GM12864 (cell line): ENCODE data around the gene PNMA1.

Experiments
- DNase-seq: peaks from one replicate; pipeline ENCODE4 v3.0.0-alpha.2; 2011; ENCODE audit warnings: low read depth
- H3K4me3 ChIP-seq: 2 replicates; pipeline ENCODE4 v1.5.1; 2011; ENCODE audit warnings: mild to moderate bottlenecking, low read depth, low read length, control low read depth
- CTCF ChIP-seq: IDR thresholded peaks from 2 replicates; pipeline ENCODE4 v1.5.1; 2011; ENCODE audit warnings: low read depth, mild to moderate bottlenecking, moderate library complexity, low read length, control low read depth, inconsistent platforms; ENCODE audit errors: missing control alignments

Gene PNMA1

DNA sequence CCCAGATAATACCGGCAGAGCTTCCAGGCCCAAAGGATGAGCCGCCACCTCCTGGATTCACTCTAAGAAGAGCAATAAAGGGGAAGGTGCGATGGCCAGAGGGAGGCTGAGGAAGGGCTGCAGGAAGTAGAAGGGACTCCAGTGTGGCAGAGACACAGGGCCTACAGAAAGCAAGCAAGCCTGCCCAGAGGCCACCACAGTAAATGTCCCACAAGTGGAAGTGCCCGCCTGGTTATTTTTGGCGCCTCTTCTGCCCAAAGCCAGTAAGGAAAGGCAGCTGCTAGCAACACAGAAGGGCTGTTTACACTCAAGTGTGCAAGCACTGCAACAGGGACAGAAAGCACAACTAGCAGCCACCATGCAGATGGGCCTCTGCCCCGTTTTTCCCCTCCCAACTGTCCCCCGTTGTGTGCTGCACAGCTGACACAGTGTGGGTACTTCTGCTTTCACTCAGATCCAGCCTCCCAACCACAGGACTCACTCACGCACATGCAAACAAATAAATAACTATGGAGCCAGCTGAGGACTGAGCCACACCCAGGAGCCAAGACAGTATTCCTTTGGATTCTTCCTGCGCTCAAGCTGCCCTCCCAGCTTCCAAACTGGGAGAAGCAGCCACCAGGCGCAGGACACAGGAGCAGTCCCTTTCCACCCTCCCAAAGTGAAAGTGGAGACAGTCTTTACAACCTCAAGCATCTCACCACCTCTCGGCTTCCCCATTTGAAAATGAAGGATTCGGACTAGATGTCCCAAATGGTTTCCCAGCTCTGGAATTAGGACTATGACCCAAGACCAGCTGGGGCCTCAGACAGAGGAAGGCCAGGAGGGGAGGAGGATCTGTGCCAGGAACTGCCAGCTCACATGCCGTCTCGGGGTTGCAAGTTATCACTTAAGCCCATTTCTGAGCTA is 40.0 kb upstream of the PNMA1 start:
- peak overlapping the region; percentile 91 for H3K4me3 ChIP-seq
- no peak for DNase-seq
- TF ChIP-seq CTCF: no peak

DNA sequence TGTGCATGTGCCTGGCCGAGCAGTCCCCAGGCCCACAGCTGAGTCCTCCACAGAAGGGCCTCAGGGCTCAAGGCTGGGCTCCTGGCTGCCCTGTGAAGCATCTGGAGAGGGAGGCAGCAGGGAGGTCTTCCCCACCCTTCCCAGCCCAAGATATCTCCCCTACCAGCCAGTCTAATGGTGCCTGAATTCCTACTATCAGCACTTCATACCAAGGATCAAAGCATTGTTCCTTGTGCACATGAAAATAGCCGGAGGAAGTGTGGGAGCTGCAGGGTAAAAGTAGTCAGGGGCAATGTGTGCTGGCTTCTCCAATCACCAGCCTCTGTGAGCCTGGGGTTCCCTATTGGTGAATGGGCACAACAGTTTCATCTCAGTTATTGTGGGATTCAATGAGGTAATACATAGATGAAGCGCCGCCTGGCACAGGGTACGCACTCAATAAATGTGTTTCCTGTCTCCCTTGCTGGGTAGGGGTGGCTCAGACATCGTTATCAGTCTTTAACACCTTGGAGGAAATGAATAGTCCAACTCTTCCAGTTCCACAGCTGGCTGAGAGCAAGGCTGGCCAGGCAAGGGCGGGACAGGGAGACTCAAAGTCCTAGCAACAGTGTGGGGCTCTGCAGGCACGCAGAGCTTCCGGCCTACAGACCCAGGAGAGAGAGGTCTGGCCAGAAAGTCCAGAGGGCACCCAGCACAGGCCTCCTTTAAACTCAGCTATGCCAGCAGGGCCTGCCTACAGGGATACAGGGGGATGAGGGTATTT is 39.1 kb upstream of the PNMA1 start:
- no peak for TF ChIP-seq CTCF
- DNase-seq: no peak
- peak overlapping the region; percentile 91 for H3K4me3 ChIP-seq

DNA sequence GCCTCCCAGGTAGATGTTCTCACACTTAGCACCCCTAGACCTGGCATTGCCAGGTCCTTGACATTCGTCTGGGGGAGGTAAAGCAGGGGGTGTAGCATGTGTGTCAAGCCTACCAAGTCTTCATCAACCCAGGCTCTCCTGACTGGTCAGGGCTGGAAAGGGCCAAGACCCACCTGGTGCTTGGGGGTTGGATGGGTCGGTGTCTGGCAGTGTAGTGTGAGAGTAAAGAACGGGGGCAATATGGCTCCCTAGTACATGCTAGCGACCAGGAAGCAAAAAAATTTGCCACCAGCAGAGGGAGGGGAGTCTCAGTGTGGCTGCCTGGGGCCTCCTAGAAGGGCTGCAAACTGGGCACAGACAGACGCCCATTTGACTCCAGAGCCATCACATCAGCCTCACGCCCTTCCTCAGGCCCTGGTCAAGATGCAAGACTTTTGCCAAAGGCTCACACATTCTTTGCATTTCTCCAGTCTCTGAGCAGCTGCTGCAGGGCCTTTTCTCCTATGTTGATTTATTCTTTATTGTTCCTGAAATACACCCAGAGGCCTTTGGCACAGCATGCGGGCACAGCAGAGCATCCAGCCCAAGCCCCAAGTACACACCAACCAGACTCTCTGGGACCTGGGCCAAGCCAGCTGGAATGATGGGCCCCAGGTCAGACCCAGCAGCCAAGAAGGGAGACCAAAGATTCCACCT is 38.3 kb upstream of the PNMA1 start:
- DNase-seq: no peak

GRCh38 chr14:73751157-73751691 is 37.0 kb upstream of the PNMA1 start:
- DNase-seq: no peak
- TF ChIP-seq CTCF: no peak
- H3K4me3 ChIP-seq: no peak overlapping the region

More for the DNA sequence above, 38.3 kb upstream of the PNMA1 start:
- peak; percentile 47 for TF ChIP-seq CTCF
- H3K4me3 ChIP-seq: no peak overlapping the region; the same call in 1 of the 2 replicates

- no peak overlapping the region for H3K4me3 ChIP-seq
- DNase-seq: no peak
- TF ChIP-seq CTCF: no peak
These were observed 36.3 kb upstream of the PNMA1 start for GRCh38 chr14:73750531-73750901.

- no peak for DNase-seq
- TF ChIP-seq CTCF: no peak
- no peak overlapping the region for H3K4me3 ChIP-seq
These were observed 35.7 kb upstream of the PNMA1 start for GRCh38 chr14:73749706-73750530.
